H1 (cell line): ENCODE measurements around the gene SLC24A1. TPM values are rescaled to one million over a fixed set of nuclear protein-coding genes. Genes with fewer than 3 reads are reported as not detected.

Experiments
- CTCF ChIA-PET: fragments of 300-600 bp; sonication (Branson Sonifier 250); formaldehyde crosslinking; loops from one replicate; lab custom pipeline; 2021; ENCODE audit not compliant: partially characterized antibody; lab: Charles Lee
- POLR2A ChIA-PET: fragments of 300-600 bp; sonication (Branson Sonifier 250); formaldehyde crosslinking; loops from one replicate; lab custom pipeline; 2021; ENCODE audit warnings: inconsistent platforms; ENCODE audit not compliant: partially characterized antibody; lab: Charles Lee
- DNase-seq, 2 experiments: peaks; one replicate each; pipeline versions ENCODE4 v3.0.0 to v3.0.0-alpha.2; 2010 to 2022; ENCODE audit warnings: low spot score in 2 of 2, low read depth in 1 of 2, mixed read lengths in 1 of 2
- FAIRE-seq: peaks from 2 replicates; lab custom pipeline; 2011; peaks lifted over from hg19 to GRCh38; lab: Jason Lieb, UNC
- H2AFZ ChIP-seq: 2 replicates; pipeline ENCODE4 v1.8.1; 2012; ENCODE audit warnings: low read length, inconsistent platforms
- H2AK5ac ChIP-seq: 2 replicates; pipeline ENCODE4 v1.6.1; 2013; ENCODE audit warnings: low read depth, low read length
- H2BK120ac ChIP-seq: replicated peaks from 2 replicates; pipeline ENCODE3; 2013; ENCODE audit warnings: low read depth, low read length, inconsistent platforms
- H2BK12ac ChIP-seq: 2 replicates; pipeline ENCODE4 v1.6.1; 2013; ENCODE audit warnings: low read depth, low read length
- H2BK15ac ChIP-seq: 2 replicates; pipeline ENCODE4 v1.6.1; 2013; ENCODE audit warnings: low read length
- H2BK20ac ChIP-seq: 2 replicates; pipeline ENCODE4 v1.6.1; 2013; ENCODE audit warnings: low read length
- H2BK5ac ChIP-seq: 2 replicates; pipeline ENCODE4 v1.6.1; 2013; ENCODE audit warnings: low read depth, low read length
- H3K14ac ChIP-seq: 2 replicates; pipeline ENCODE4 v1.6.1; 2013; ENCODE audit warnings: inconsistent platforms; ENCODE audit not compliant: insufficient read length
- H3K18ac ChIP-seq: 2 replicates; pipeline ENCODE4 v1.6.1; 2013; ENCODE audit warnings: low read length; ENCODE audit errors: extremely low read depth
- H3K23ac ChIP-seq: 2 replicates; pipeline ENCODE4 v1.6.1; 2013; ENCODE audit warnings: inconsistent platforms; ENCODE audit not compliant: insufficient read length
- H3K23me2 ChIP-seq: 2 replicates; pipeline ENCODE4 v1.6.1; 2013; ENCODE audit warnings: low read depth, low read length
- H3K27ac ChIP-seq: 2 replicates; pipeline ENCODE4 v1.6.1; 2011; ENCODE audit warnings: low read depth, low read length, inconsistent platforms
- H3K27me3 ChIP-seq, 4 experiments: replicated peaks in 1 of 4; 1 replicate in 1 of 4; 2 replicates in 3 of 4; pipeline versions ENCODE4 v1.6.1 to v1.8.1; 2011 to 2013; ENCODE audit warnings: low read length in 3 of 4, mild to moderate bottlenecking in 3 of 4, inconsistent platforms in 2 of 4, mixed read lengths in 2 of 4, moderate library complexity in 1 of 4; ENCODE audit not compliant: control insufficient read depth in 3 of 4, insufficient read depth in 3 of 4; ENCODE audit errors: extremely low read depth in 1 of 4
- H3K36me3 ChIP-seq, 4 experiments: 2 replicates each; pipeline versions ENCODE4 v1.6.1 to v1.8.1; 2011 to 2013; ENCODE audit warnings: mild to moderate bottlenecking in 4 of 4, low read length in 3 of 4, moderate library complexity in 2 of 4, control low read depth in 1 of 4, inconsistent platforms in 1 of 4; ENCODE audit not compliant: insufficient read depth in 4 of 4, control insufficient read depth in 2 of 4
- H3K4ac ChIP-seq: replicated peaks from 2 replicates; pipeline ENCODE3; 2013; ENCODE audit warnings: low read length, low read depth, mixed read lengths, inconsistent platforms; ENCODE audit not compliant: insufficient read length
- H3K4me1 ChIP-seq, 4 experiments: replicated peaks in 1 of 4; 1 replicate in 1 of 4; 2 replicates in 3 of 4; pipeline versions ENCODE4 v1.6.1 to v1.8.1; 2011 to 2013; ENCODE audit warnings: low read length in 3 of 4, inconsistent platforms in 2 of 4, mixed read lengths in 1 of 4; ENCODE audit not compliant: insufficient read depth in 4 of 4, control insufficient read depth in 3 of 4
- H3K4me2 ChIP-seq, 2 experiments: 2 replicates each; pipeline versions ENCODE4 v1.6.1 to v1.8.1; 2011 to 2013; ENCODE audit warnings: low read depth in 2 of 2, low read length in 2 of 2, control low read depth in 1 of 2, inconsistent platforms in 1 of 2, mild to moderate bottlenecking in 1 of 2; ENCODE audit not compliant: insufficient read depth in 1 of 2
- H3K4me3 ChIP-seq, 4 experiments: fragments of 200-600, 300-600 bp in 1 of 4; sonication (generic), shearing (Covaris generic), sonication (Bioruptor Twin) in 1 of 4; 2 replicates each; pipeline versions ENCODE4 v1.5.1 to v1.8.1; 2011 to 2016; ENCODE audit warnings: low read length in 4 of 4, low read depth in 3 of 4, control low read depth in 2 of 4, inconsistent platforms in 2 of 4, mild to moderate bottlenecking in 2 of 4, mixed read lengths in 1 of 4, moderate library complexity in 1 of 4; ENCODE audit not compliant: insufficient read depth in 2 of 4; ENCODE audit errors: extremely low read depth in 1 of 4
- H3K56ac ChIP-seq: replicated peaks from 2 replicates; pipeline ENCODE3; 2013; ENCODE audit warnings: low read depth, mild to moderate bottlenecking, mixed read lengths, low read length, inconsistent platforms; ENCODE audit not compliant: insufficient read length
- H3K79me1 ChIP-seq: 2 replicates; pipeline ENCODE4 v1.6.1; 2013; ENCODE audit warnings: low read depth, low read length, control low read depth
- H3K79me2 ChIP-seq, 2 experiments: 2 replicates each; pipeline versions ENCODE4 v1.6.1 to v1.8.1; 2012 to 2013; ENCODE audit warnings: low read length in 2 of 2, mild to moderate bottlenecking in 2 of 2, inconsistent platforms in 1 of 2; ENCODE audit not compliant: insufficient read depth in 2 of 2, control insufficient read depth in 1 of 2
- H3K9ac ChIP-seq, 4 experiments: replicated peaks in 1 of 4; 1 replicate in 1 of 4; 2 replicates in 3 of 4; pipeline versions ENCODE4 v1.6.1 to v1.8.1; 2011 to 2013; ENCODE audit warnings: low read depth in 3 of 4, low read length in 3 of 4, control low read depth in 2 of 4, mild to moderate bottlenecking in 2 of 4, moderate library complexity in 2 of 4, inconsistent platforms in 1 of 4; ENCODE audit errors: extremely low read depth in 1 of 4
- H3K9me3 ChIP-seq, 2 experiments: 2 replicates each; pipeline versions ENCODE4 v1.6.1 to v1.8.1; 2012 to 2013; ENCODE audit warnings: mild to moderate bottlenecking in 2 of 2, moderate library complexity in 2 of 2, control low read depth in 1 of 2, inconsistent platforms in 1 of 2, low read depth in 1 of 2, low read length in 1 of 2, mixed read lengths in 1 of 2; ENCODE audit not compliant: insufficient read depth in 2 of 2
- H4K20me1 ChIP-seq, 2 experiments: replicated peaks in 1 of 2; 2 replicates each; pipeline versions ENCODE3 to v1.8.1; 2011 to 2013; ENCODE audit warnings: inconsistent platforms in 2 of 2, low read length in 2 of 2, mild to moderate bottlenecking in 1 of 2; ENCODE audit not compliant: insufficient read depth in 2 of 2, control insufficient read depth in 1 of 2
- H4K5ac ChIP-seq: 2 replicates; pipeline ENCODE4 v1.6.1; 2013; ENCODE audit warnings: low read length, low read depth, mixed read lengths, inconsistent platforms; ENCODE audit not compliant: insufficient read length
- H4K8ac ChIP-seq: 2 replicates; pipeline ENCODE4 v1.8.0; 2013; ENCODE audit warnings: mild to moderate bottlenecking, moderate library complexity, low read length, inconsistent platforms; ENCODE audit not compliant: insufficient read depth; ENCODE audit errors: extremely low read depth
- H4K91ac ChIP-seq: replicated peaks from 2 replicates; pipeline ENCODE3; 2013; ENCODE audit warnings: low read length, mixed read lengths, inconsistent platforms; ENCODE audit not compliant: insufficient read length
- E2F6 ChIP-seq: IDR thresholded peaks from 2 replicates; pipeline ENCODE4 v1.6.1; 2012; ENCODE audit warnings: inconsistent platforms
- EGR1 ChIP-seq: IDR thresholded peaks from 2 replicates; pipeline ENCODE4 v1.6.1; 2011; ENCODE audit warnings: low read depth, low read length, borderline replicate concordance
- FOSL1 ChIP-seq: IDR thresholded peaks from 2 replicates; pipeline ENCODE4 v1.6.1; 2011; ENCODE audit warnings: mild to moderate bottlenecking, low read depth, low read length, moderate library complexity; ENCODE audit not compliant: insufficient read depth
- GABPA ChIP-seq: IDR thresholded peaks from 2 replicates; pipeline ENCODE4 v1.6.1; 2011; ENCODE audit warnings: mild to moderate bottlenecking, low read length, moderate library complexity, borderline replicate concordance; ENCODE audit not compliant: insufficient read depth
- HDAC2 ChIP-seq, 2 experiments: fragments of 300-600 bp in 1 of 2; sonication (generic) in 1 of 2; IDR thresholded peaks; 2 replicates each; pipeline ENCODE4 v1.6.1; 2011 to 2012; ENCODE audit warnings: low read depth in 2 of 2, low read length in 2 of 2, mild to moderate bottlenecking in 2 of 2, moderate library complexity in 2 of 2, borderline replicate concordance in 1 of 2, inconsistent platforms in 1 of 2
- JUN ChIP-seq: IDR thresholded peaks from 2 replicates; pipeline ENCODE4 v1.6.1; 2011; ENCODE audit warnings: low read depth, mild to moderate bottlenecking, improper control_type of control experiment, low read length
- POU5F1 ChIP-seq: IDR thresholded peaks from 2 replicates; pipeline ENCODE4 v1.6.1; 2011; ENCODE audit warnings: low read depth, mild to moderate bottlenecking, low read length, moderate library complexity
- RFX5 ChIP-seq: IDR thresholded peaks from 2 replicates; pipeline ENCODE4 v1.6.1; 2011; ENCODE audit warnings: low read depth, low read length, improper control_type of control experiment, borderline replicate concordance
- SAP30 ChIP-seq: fragments of 300-600 bp; sonication (generic); IDR thresholded peaks from 2 replicates; pipeline ENCODE4 v1.7.1; 2012; ENCODE audit warnings: low read length, moderate library complexity, mild to moderate bottlenecking, inconsistent platforms; ENCODE audit not compliant: insufficient read depth, insufficient replicate concordance
- SIN3A ChIP-seq, 2 experiments: IDR thresholded peaks in 1 of 2; conservative IDR thresholded peaks in 1 of 2; 2 replicates each; pipeline ENCODE4 v1.6.1; 2011 to 2012; ENCODE audit warnings: low read length in 2 of 2, improper control_type of control experiment in 1 of 2, low read depth in 1 of 2, mild to moderate bottlenecking in 1 of 2
- SIX5 ChIP-seq: IDR thresholded peaks from 2 replicates; pipeline ENCODE4 v1.6.1; 2011; ENCODE audit warnings: mild to moderate bottlenecking, low read depth, low read length
- SP4 ChIP-seq: IDR thresholded peaks from 2 replicates; pipeline ENCODE4 v1.6.1; 2012; ENCODE audit warnings: low read length, inconsistent platforms
- WGBS, 2 experiments: shearing (Covaris generic) in 1 of 2; methylation state at CpG; one replicate each; pipeline versions ENCODE4 v1.1.6 to v1.1.7; 2013 to 2015; ENCODE audit warnings: low lambda C conversion rate in 2 of 2, mixed read lengths in 2 of 2, inconsistent platforms in 1 of 2, low coverage in 1 of 2, missing lambda C conversion rate in 1 of 2; ENCODE audit not compliant: insufficient replicate concordance in 2 of 2, insufficient coverage in 1 of 2, insufficient read length in 1 of 2; ENCODE audit errors: extremely low coverage in 1 of 2, missing lambda C conversion rate in 1 of 2; 5-methylcytosine and 5-hydroxymethylcytosine counted together
- polyA plus RNA-seq, 7 experiments: library from polyadenylated mRNA; depleted of rRNA in 3 of 7; stranded (reverse) in 5 of 7; unstranded in 2 of 7; fragments of >200 nt in 5 of 7; fragments of 200-250 nt in 2 of 7; gene quantifications; 1 replicate in 5 of 7; 2 replicates in 1 of 7; 4 replicates in 1 of 7; pipeline versions ENCODE4 v1.2.1 to v1.2.3, GENCODE V29; 2011 to 2013; ENCODE audit warnings: missing spikeins in 2 of 7, mixed read lengths in 2 of 7
- total RNA-seq: library from RNA; stranded (reverse); fragmentation: NEBNext Ultra II Directional; extraction: Animal tissue kit (Norgen Biotek cat#: 25700); gene quantifications from 2 replicates; pipeline ENCODE4 v1.2.1, GENCODE V29; 2021

SLC24A1 gene
- total and polyA plus RNA-seq, 2 of the 8 experiments (the other 6 are each of a cell fraction or from before 2014, with no cell fraction given), result 4.9 to 6.6 TPM

GRCh38 chr15:65650312-65651041 is 28.7 kb downstream of the SLC24A1 start:
- no peak for DNase-seq
- H3K4ac ChIP-seq, result no peak overlapping the region
- no peak overlapping the region for H2BK20ac ChIP-seq
- no peak overlapping the region for H2BK12ac ChIP-seq
- H3K36me3 ChIP-seq, result no peaks in the 10 kb centered on the region
- H2BK120ac ChIP-seq, result no peak overlapping the region
- H3K79me1 ChIP-seq, result no peaks in the 10 kb centered on the region
- no peak overlapping the region for H4K8ac ChIP-seq
- no peak overlapping the region for H2AK5ac ChIP-seq
- H3K9ac ChIP-seq, result no peak overlapping the region
- no peaks in the 10 kb centered on the region for H3K79me2 ChIP-seq
- no peak overlapping the region for H2AFZ ChIP-seq
- H4K91ac ChIP-seq, result no peak overlapping the region
- H3K4me2 ChIP-seq, result no peak overlapping the region
- 89 to 90% methylated on average over 1 to 12 of the region's 12 CpGs for WGBS, 2 experiments
- H3K27me3 ChIP-seq, result no peaks in the 10 kb centered on the region
- H3K27ac ChIP-seq, result no peak overlapping the region
- H3K9me3 ChIP-seq, result no peaks in the 10 kb centered on the region
- H3K14ac ChIP-seq, result no peak overlapping the region
- H3K23me2 ChIP-seq, result no peaks in the 10 kb centered on the region
- ChIA-PET POLR2A (no interaction called here), CTCF (interaction anchor here (1.3 to 8.7 kb wide), 3 partner anchors 11 to 212 kb away, joined by 4 to 81 read pairs (median 4); no protein-coding TSS in a partner anchor)
- H3K18ac ChIP-seq, result no peak overlapping the region
- no peak overlapping the region for H3K4me3 ChIP-seq
- FAIRE-seq, result no peak
- H4K20me1 ChIP-seq, result no peaks in the 10 kb centered on the region
- no peak overlapping the region for H4K5ac ChIP-seq
- no peak overlapping the region for H3K56ac ChIP-seq
- H3K4me1 ChIP-seq, result no peaks in the 10 kb centered on the region; a peak in 1 of 7 replicates
- no peak overlapping the region for H2BK15ac ChIP-seq
- no peak overlapping the region for H3K23ac ChIP-seq
- no peak overlapping the region for H2BK5ac ChIP-seq
- TF ChIP-seq HDAC2 (IDR thresholded peaks at IDR 0.05; ENCODE audit: borderline replicate concordance in 1 of 2, low read depth in 2 of 2, low read length in 2 of 2), result no peak
- no peak for TF ChIP-seq SIN3A (conservative IDR thresholded peaks at IDR 0.05 in 1 of 2, IDR thresholded peaks at IDR 0.05 in 1 of 2; ENCODE audit: low read depth in 1 of 2, low read length in 2 of 2)
- no peak for TF ChIP-seq RFX5
- no peak for TF ChIP-seq SAP30
- no peak for TF ChIP-seq EGR1
- no peak for TF ChIP-seq E2F6
- TF ChIP-seq GABPA, result no peak
- TF ChIP-seq POU5F1, result no peak
- TF ChIP-seq JUN, result no peak
- TF ChIP-seq SP4, result no peak
- TF ChIP-seq SIX5, result no peak
- TF ChIP-seq FOSL1, result no peak
